HG03139 (cell line): ENCODE measurements around the gene DLGAP4.

Experiments used
- ATAC-seq: cut with Tn5 transposase; IDR thresholded peaks from one replicate; pipeline ENCODE4 v1.9.1; 2021; ENCODE audit not compliant: unreplicated experiment

DLGAP4 gene

GRCh38 chr20:36445847-36446246, 139.7 kb downstream of the DLGAP4 start:
- ATAC-seq: no peak

GRCh38 chr20:36446557-36446956, 140.4 kb downstream of the DLGAP4 start:
- no peak for ATAC-seq

- ATAC-seq: no peak
Observed at GRCh38 chr20:36447101-36447500, 141.0 kb downstream of the DLGAP4 start.

GRCh38 chr20:36449663-36450062, 143.5 kb downstream of the DLGAP4 start:
- no peak for ATAC-seq

DNA sequence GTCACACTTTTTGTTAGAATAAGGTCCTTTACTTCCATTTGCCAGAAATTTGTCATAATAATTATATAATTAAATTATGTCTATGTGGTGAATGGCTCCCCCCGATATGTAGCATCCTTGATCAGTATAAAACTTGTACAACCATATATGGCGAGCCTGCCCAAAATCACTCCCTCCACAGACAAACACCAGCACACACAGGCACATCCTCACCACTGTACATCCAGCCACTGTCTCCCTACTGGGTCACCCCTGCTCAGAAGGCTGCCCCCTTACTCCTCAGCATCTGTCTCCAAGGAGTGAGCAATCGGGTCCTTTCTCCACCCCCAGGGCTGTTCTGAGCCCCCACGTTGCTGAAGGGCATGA, 148.2 kb downstream of the DLGAP4 start:
- no peak for ATAC-seq

DNA sequence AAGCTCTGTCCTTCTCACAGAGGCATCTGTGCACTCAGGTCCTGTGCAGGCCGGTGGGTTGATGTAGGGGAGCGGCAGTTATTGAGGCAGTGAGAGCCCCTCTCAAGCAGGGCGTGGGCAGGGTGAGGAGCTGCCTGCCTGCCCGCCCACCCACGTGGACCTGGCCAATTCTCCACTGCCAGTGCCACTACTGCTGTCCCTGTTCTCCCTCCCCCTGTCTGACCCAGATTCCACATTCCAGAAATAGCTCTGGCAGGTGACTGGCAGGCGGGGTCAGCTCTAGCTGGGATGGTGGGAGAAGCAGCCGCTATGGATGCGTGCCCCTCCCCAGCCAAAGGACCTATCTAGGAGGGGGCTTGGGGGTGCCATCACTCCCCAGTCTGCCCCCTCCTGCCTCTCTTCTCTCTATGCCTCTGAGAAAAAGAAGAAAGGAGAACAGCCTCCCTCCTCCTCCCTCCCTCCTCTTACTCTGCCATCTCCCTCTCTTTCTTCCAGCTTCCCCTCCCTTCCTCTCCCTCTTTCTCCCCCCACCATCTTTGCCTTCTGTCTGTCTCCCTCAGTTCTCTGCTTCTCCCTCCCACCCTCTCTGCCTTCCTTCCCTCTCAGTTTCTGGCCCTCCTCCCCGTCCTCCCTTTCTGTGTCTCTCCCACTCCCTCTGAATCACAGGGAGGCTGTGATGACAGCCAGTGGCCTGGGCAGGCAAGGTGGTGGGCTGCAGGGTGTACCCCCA, 148.7 kb downstream of the DLGAP4 start:
- no peak for ATAC-seq

DNA sequence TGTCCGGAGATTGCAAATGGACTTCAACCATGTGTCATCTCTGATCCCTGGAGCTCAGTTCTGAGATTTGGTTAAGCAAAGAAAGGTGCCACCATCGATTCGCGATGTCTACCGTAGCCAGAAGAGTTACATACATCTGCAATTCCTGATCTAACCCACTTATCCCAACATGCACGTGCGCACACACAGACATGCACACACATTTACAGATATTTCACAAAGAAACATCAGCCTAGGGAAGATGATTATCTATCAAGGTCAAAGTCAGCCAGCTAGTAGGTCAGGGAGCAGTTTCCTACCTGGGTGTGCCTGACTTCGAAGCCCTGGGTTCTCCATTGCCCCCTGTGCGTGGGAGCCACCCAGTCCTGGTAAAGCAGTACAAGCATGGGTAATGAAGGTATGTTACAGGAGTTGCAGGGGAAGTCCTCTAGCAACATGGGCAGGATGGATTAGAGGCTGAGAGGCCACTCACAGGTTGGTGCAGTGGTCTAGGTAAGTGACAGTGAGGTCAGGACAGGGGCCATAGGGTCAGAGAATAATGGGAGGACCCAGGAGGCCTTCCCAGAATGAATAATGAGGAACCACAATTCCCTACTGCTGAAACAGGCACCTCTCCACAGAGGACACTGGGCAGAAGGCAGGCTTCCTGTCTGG, 150.0 kb downstream of the DLGAP4 start:
- ATAC-seq: no peak

GRCh38 chr20:36460648-36461599, 154.8 kb downstream of the DLGAP4 start:
- peak; percentile 64 for ATAC-seq

DNA sequence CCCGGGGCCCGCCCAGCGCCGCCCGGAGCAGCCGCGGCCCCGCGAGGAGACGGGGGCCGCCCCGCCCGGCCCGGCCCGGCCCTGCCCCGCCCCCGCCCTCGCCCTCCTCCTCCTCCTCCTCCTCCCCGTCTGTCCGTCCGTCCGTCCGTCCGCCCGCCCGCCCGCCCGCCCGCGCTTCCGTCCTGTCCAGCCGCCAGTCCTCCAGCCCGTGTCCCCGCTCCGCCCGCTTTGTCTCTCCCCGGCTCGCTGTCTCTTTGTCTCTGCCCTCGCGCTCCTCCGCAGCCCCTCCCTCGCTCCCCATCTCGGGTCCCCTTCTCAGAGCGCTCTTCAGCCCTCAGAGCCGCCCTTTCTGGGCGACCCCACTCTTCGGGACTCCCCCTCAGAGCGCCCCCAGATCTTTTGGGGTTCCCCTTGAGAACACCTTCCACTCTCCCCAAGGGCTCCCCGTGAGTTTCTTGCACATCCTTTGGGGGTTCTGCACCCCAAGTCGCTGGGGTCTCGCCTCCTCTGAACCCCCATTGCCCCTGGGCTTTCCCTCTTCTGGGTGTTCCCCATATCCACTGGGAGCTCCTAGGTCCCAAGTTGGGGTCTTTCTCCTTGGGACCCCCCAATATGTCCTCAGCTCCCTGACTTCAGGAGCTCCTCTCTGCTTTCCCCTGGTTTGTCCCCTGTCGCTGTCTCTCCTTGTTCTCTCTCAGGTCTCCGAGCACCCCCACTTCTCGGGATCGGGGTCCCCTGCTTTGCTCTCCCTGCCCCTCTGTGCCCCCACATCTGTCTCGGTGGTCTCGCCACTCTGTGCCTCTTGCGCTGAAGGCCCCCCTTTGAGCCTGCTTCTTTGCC, 155.7 kb downstream of the DLGAP4 start:
- peak; percentile 25 for ATAC-seq

DNA sequence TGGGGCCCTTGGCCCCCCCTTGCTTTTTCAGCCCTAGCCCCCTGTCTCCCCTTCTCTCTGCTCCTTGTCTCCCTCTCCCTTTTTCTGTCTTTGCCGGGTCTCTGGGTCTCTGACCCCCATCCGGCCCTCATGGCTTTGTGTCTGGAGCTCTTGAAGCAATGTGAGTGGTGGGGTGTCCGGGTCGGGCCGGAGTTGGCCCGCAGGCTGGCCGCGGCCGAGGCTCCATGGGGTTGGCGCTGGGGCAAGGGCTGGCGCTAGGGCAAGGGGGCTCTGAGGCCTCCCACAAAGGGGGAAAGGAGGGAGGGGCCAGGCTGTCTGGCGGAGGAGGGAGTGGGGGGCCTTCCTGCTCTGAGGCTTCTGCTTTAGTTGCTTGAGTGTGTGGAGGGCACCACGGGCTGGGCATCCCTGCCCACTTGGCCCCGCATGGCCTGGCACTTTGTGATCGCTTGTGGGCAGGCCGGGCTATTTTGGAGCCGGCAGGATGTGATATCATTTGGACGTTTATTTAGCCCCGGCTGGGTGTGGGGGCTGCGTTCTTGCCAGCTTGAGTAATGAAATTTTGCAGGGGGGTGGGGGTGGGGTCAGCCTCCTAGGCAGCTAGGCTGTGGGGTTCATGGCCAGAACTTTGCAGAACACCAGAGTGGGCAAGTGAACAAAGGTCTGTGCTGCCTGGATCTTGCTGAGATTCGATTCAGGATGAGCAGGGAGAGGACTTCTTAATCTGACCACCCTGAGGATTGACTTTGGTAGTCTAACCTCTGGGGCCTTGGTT, 156.5 kb downstream of the DLGAP4 start:
- ATAC-seq: no peak

DNA sequence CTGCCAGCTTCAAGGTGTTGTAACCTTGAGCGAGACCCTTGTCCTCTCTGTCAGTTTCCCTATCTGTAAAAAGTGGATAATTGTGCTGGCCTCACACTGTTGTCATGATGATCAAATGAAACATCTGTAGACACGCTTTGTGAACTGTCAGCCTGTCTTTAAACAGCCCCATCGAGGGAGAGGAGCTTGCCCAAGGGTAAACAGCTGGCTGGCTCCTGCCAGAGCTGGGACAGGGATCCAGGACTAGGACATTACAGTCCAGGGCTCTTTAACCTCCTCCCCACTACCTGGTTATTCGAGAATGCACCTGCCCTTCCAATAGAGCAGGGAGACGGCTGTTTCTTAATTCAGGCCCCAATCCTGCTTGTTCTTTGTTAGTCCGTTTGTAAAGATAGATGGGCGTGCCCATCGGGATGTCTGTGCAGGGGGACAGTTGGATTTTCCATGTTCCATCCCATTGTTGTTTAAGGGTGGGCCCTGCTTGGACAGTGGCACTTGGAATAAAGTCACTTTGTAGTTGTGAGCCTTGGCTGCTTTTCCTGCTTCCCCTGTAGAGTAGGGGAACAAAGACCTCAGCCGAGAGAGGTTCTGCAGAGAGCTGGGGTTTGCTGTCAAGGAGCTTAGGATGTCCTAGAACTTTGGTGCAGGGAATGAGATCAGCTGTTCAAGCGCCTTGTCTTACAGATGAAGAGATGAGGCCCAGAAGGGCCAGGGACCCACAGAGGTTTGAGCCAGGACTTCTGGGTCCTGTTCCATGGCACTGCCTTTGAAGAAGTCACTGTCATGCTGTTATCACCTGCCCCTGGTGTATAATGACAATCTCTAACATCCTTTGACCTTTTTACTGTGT, 157.3 kb downstream of the DLGAP4 start:
- ATAC-seq: no peak

DNA sequence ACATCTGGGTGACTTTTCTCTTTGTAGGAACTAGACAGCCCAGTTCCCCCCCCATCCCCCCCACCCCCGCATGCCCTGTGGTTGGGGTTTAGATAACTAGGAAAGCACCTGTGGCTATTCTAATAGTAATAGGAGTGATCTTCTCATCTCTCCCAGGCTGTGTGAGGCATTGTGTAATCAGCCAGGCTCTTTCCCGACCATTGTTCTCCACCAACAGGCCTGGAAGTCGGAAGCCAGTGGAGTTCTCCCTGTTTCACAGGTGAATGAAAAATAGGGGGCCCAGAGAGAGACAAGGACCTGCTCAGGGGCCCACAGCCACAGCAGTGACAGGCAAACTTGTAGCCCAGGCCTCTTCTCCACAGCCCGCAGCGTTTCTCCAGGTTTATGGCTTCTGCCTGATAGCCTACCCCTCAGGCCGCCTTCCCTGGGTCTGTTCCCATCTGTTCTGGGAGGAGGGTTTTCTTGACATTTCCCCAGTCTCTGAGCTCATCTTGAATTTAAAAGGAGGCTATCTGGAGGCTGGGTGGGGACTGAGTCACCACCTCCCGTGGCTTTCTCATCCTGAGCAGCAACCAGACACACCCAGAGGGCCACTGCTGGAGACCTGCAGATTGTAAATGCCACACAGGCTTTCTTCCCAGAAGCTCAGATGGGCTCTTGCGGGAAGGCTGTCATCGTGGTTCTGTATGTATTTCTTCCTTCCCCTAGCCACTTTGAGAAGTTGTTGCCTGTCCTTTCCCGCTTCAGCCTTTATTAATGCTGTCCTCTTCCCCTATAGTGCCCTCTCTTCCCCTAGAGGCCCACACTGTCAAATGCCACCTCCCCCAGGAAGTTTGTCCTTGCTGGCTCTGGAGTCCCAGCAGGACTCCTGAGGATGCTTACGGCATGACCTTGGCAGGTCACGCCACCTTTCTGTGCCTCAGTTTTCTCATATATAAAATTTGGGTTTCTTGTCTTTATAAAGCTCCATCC, 159.3 kb downstream of the DLGAP4 start:
- no peak for ATAC-seq

DNA sequence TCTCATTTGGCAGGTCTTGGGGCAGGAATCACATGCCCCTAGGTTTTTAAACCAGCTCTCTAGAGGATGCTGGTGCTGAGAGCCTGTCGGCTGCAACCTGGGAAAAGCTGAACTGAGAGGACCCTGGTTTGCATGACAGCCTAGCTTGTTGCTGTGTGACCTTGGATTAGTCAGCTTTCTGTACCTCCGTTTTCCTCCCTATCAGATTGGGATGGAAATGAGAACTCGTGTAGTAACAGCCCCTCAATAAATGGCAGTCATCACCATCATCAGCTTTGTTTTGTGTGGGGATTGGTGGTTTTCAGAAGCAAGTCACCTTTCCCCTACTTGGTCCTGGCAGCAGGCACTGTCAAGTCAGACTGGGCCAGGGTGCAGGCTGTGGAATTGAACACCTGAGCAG, 159.9 kb downstream of the DLGAP4 start:
- ATAC-seq: no peak

DNA sequence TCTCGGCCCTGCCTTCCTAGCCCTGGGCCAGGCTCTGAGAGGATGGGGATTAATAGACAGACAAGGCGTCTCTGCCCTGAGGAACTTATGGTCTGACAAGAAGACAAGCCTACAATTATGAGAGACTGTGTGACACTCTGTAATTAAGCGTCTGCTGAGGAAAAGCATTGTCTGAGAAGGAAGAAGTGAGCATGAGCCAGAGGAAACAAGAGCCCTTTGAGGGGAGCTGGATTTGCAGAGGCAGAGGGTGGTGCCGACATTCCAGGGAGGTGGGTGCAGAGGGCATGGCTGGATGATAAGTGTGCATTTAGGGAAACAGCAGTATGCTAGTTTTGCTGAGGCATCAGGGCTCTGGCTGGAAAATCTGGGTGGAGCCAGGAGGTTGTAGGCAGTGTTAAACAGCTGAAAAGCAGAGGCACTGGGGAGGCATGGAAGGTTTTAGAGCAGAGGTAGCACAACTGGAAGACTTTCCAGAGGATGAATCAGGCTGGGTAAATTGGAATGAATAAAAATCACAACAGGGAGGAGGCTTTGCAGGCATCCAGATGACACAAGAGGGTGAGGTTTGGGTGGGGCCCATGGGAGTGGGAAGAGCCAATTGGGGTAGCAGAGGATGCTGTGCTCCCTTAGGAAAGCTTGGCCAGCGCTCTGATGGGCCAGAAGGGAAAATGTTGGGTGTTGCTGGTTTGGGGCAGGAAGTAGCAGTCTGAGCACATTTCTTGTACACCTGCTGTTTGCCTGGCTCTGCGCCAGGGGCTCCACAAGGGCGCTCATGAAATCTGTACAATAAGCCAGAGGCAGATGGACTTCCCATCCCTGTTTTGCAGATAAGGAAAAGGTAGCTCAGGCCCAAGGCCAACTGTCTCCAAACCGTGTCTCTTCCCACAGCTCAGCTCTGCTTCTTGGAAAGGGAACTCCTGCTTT, 161.2 kb downstream of the DLGAP4 start:
- ATAC-seq: no peak

DNA sequence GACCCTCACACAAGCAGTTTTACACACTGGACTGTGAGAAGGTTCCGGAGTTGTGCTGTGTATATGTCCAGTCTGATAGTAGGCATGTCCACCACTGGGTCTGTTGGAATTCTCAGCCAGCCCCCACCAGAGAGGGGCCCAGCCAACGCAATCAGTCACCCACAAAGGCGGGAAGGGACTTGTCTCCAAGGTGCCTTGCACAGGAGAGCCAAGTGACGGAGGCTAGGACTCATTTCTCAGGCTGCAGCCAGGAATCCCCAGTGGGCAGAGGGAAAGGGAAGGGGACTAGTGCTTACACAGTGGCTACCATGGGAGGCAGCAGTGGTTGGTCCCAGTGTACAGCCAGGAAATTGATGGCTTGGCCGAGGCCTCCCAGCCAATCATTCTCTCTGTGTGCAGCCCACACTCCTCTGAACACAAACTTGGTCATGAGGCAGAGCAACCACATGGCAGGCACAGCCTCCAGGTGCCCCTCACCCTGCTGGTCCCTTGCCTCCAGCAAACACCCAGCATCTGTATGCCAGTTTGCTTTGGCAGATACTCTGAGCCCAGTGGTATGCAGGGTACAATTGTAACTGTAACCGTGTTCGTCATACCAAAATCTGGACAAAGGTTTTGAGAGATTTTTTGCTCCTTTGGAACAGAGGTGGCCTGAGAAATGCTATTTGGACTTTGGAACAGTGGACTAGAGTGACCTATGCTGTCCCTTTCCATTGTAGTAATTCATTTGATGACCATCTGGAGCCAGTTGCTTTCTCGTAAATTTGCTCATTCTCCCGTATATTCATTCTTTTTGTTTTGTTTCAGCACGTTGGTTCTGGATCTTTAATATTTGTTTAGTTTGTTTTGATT, 162.2 kb downstream of the DLGAP4 start:
- no peak for ATAC-seq

- ATAC-seq: no peak
Observed at GRCh38 chr20:36469973-36470372, 163.8 kb downstream of the DLGAP4 start.
